Smooth muscle cell (in vitro differentiated cells): ENCODE measurements around the gene CCDC6. TPM values are rescaled to one million over a fixed set of nuclear protein-coding genes. Genes with fewer than 3 reads are reported as not detected.

Experiments used
- DNase-seq: peaks from one replicate; lab custom pipeline; 2025; ENCODE audit not compliant: unreplicated experiment; lab: John Stamatoyannopoulos, UW
- H2AFZ ChIP-seq: fragments of 200-600 bp; sonication (generic); 2 replicates; pipeline ENCODE4 v1.6.0; 2016; ENCODE audit warnings: antibody characterized with exemption, low read depth, mild to moderate bottlenecking
- H3F3A ChIP-seq: fragments of 200-600 bp; sonication (generic); 2 replicates; pipeline ENCODE4 v1.6.0; 2017; ENCODE audit warnings: antibody characterized with exemption, low read depth
- H3K27ac ChIP-seq: fragments of 200-600 bp; sonication (generic); 2 replicates; pipeline ENCODE4 v1.5.1; 2016; ENCODE audit warnings: low read depth, mild to moderate bottlenecking
- H3K27me3 ChIP-seq: fragments of 200-600 bp; sonication (generic); 2 replicates; pipeline ENCODE4 v1.6.1; 2016; ENCODE audit warnings: low read depth, mild to moderate bottlenecking
- H3K36me3 ChIP-seq: fragments of 200-600 bp; sonication (generic); 2 replicates; pipeline ENCODE4 v1.5.1; 2016; ENCODE audit warnings: low read depth
- H3K4me1 ChIP-seq: fragments of 200-600 bp; sonication (generic); 2 replicates; pipeline ENCODE4 v1.5.1; 2016; ENCODE audit warnings: low read depth
- H3K4me2 ChIP-seq: fragments of 200-600 bp; sonication (generic); 2 replicates; pipeline ENCODE4 v1.6.0; 2016; ENCODE audit warnings: mild to moderate bottlenecking
- H3K4me3 ChIP-seq: fragments of 200-600 bp; sonication (generic); 2 replicates; pipeline ENCODE4 v1.5.1; 2016; ENCODE audit warnings: mild to moderate bottlenecking
- H3K79me2 ChIP-seq: fragments of 200-600 bp; sonication (generic); 2 replicates; pipeline ENCODE4 v1.6.0; 2016; ENCODE audit warnings: low read depth, mild to moderate bottlenecking
- H3K9ac ChIP-seq: fragments of 200-600 bp; sonication (generic); 2 replicates; pipeline ENCODE4 v1.6.0; 2016; ENCODE audit warnings: low read depth
- H3K9me3 ChIP-seq: fragments of 200-600 bp; sonication (generic); replicated peaks from 2 replicates; pipeline ENCODE4 v1.5.1; 2016; ENCODE audit warnings: low read depth
- H4K20me1 ChIP-seq: fragments of 200-600 bp; sonication (generic); 2 replicates; pipeline ENCODE4 v1.6.0; 2016; ENCODE audit warnings: low read depth
- CTCF ChIP-seq: fragments of 200-600 bp; sonication (generic); IDR thresholded peaks from 2 replicates; pipeline ENCODE4 v1.5.1; 2017; ENCODE audit warnings: borderline replicate concordance, mild to moderate bottlenecking, antibody characterized with exemption; ENCODE audit not compliant: insufficient read depth, poor library complexity, severe bottlenecking
- WGBS: methylation state at CpG from one replicate; pipeline ENCODE4 v1.1.7; 2016; ENCODE audit warnings: low lambda C conversion rate; 5-methylcytosine and 5-hydroxymethylcytosine counted together
- polyA plus RNA-seq: library from polyadenylated mRNA; unstranded; fragments of >200 nt; fragmentation: Nextera tagmentation; extraction: Ambion mirVana; gene quantifications from 2 replicates; pipeline ENCODE4 v1.2.1, GENCODE V29; 2016
- total RNA-seq: library from RNA; depleted of rRNA; stranded (reverse); fragments of >200 nt; gene quantifications from 2 replicates; pipeline ENCODE4 v1.2.3, GENCODE V29; 2014

CCDC6 gene
- total and polyA plus RNA-seq, 2 experiments from 2014 or later = 15.3 to 36.8 TPM

GRCh38 chr10:59905066-59905730 is 1.2 kb downstream of the CCDC6 start:
- WGBS = 4% methylated on average over 17 of the region's 23 CpGs

GRCh38 chr10:59904426-59905065 is 1.8 kb downstream of the CCDC6 start:
- TF ChIP-seq CTCF = no peak
- WGBS = 39% methylated on average over 7 of the region's 7 CpGs
- Histone ChIP-seq H3K79me2 (peaks cover 63% of the 10 kb centered on the region), H2AFZ (peak overlapping the region; percentile 88), H3K27me3 (no peaks in the 10 kb centered on the region), H3K9ac (peak overlapping the region; percentile 82), H3K4me2 (peak overlapping the region; percentile 91), H3F3A (peaks cover 14% of the 10 kb centered on the region), H4K20me1 (peaks cover 59% of the 10 kb centered on the region), H3K27ac (peak overlapping the region; percentile 98), H3K4me1 (peaks cover 35% of the 10 kb centered on the region), H3K4me3 (peak overlapping the region; percentile 94), H3K36me3 (no peaks in the 10 kb centered on the region), H3K9me3 (no peaks in the 10 kb centered on the region)
- no peak for DNase-seq

More at GRCh38 chr10:59905066-59905730, 1.2 kb downstream of the CCDC6 start:
- peaks cover 56% of the 10 kb centered on the region for H3K79me2 ChIP-seq
- H3K4me2 ChIP-seq = peak overlapping the region; percentile 91
- peaks cover 53% of the 10 kb centered on the region for H4K20me1 ChIP-seq
- H3K9ac ChIP-seq = peak overlapping the region; percentile 82
- peaks cover 14% of the 10 kb centered on the region for H3F3A ChIP-seq
- peak overlapping the region; percentile 94 for H3K4me3 ChIP-seq
- peak overlapping the region; percentile 88 for H2AFZ ChIP-seq
- H3K27ac ChIP-seq = peak overlapping the region; percentile 98
- no peak for TF ChIP-seq CTCF
- H3K36me3 ChIP-seq = no peaks in the 10 kb centered on the region
- no peaks in the 10 kb centered on the region for H3K9me3 ChIP-seq
- no peaks in the 10 kb centered on the region for H3K27me3 ChIP-seq
- peak; percentile 14 for DNase-seq
- peaks cover 35% of the 10 kb centered on the region for H3K4me1 ChIP-seq

- H3K9me3 ChIP-seq = no peaks in the 10 kb centered on the region
- H2AFZ ChIP-seq = no peak overlapping the region
- no peak overlapping the region for H3K9ac ChIP-seq
- H3K36me3 ChIP-seq = no peaks in the 10 kb centered on the region
- WGBS = 59% methylated on average over 6 of the region's 6 CpGs
- TF ChIP-seq CTCF = no peak
- H3K79me2 ChIP-seq = peaks cover 70% of the 10 kb centered on the region
- DNase-seq = no peak
- H3K27me3 ChIP-seq = no peaks in the 10 kb centered on the region
- peaks cover 66% of the 10 kb centered on the region for H4K20me1 ChIP-seq
- H3F3A ChIP-seq = peaks cover 14% of the 10 kb centered on the region
- peak overlapping the region; percentile 91 for H3K4me2 ChIP-seq
- H3K27ac ChIP-seq = no peak overlapping the region
- H3K4me1 ChIP-seq = peaks cover 32% of the 10 kb centered on the region
- H3K4me3 ChIP-seq = peak overlapping the region; percentile 94
These were observed 2.5 kb downstream of the CCDC6 start for GRCh38 chr10:59903871-59904270.
